Endothelial cell of umbilical vein (primary cell): ENCODE results near the gene TIAM1. TPM values are rescaled to one million over a fixed set of nuclear protein-coding genes. Genes with fewer than 3 reads are reported as not detected.

Experiments
- BruUV-seq: library from RNA; stranded (reverse); fragments of 400-500 nt; replicated peaks from 2 replicates; lab custom pipeline; 2021; lab: Mats Ljungman, UMichigan
- CTCF ChIA-PET: fragments of 300-600, 350-600 bp; sonication (Branson Sonifier 250); formaldehyde crosslinking; loops from one replicate; lab custom pipeline; 2021; ENCODE audit warnings: antibody characterized with exemption, inconsistent platforms; lab: Charles Lee
- POLR2A ChIA-PET: fragments of 300-600, 350-600 bp; sonication (Branson Sonifier 250); formaldehyde crosslinking; loops from one replicate; lab custom pipeline; 2021; ENCODE audit warnings: antibody characterized with exemption, inconsistent platforms; lab: Charles Lee
- DNase-seq: peaks from one replicate; pipeline ENCODE4 v3.0.0-alpha.2; 2011; ENCODE audit warnings: low read depth, low spot score
- FAIRE-seq: peaks from 2 replicates; lab custom pipeline; 2011; peaks lifted over from hg19 to GRCh38; lab: Jason Lieb, UNC
- H2AFZ ChIP-seq: 2 replicates; pipeline ENCODE4 v1.6.0; 2012; ENCODE audit warnings: low read depth, low read length, control low read depth, inconsistent platforms
- H3K27ac ChIP-seq: 2 replicates; pipeline ENCODE4 v1.5.1; 2011; ENCODE audit warnings: low read depth, mild to moderate bottlenecking, control low read depth, low read length, moderate library complexity; ENCODE audit not compliant: insufficient read depth
- H3K27me3 ChIP-seq, 2 experiments: 2 replicates each; pipeline versions ENCODE4 v1.6.0 to v1.6.1; 2011; ENCODE audit warnings: low read length in 2 of 2, mixed read lengths in 1 of 2; ENCODE audit not compliant: control insufficient read depth in 2 of 2, insufficient read depth in 2 of 2
- H3K36me3 ChIP-seq, 2 experiments: 2 replicates in 1 of 2; 3 replicates in 1 of 2; pipeline ENCODE4 v1.5.1; 2011; ENCODE audit warnings: low read length in 2 of 2, mild to moderate bottlenecking in 1 of 2, moderate library complexity in 1 of 2; ENCODE audit not compliant: control insufficient read depth in 2 of 2, insufficient read depth in 2 of 2; ENCODE audit errors: extremely low read depth in 1 of 2
- H3K4me1 ChIP-seq: 3 replicates; pipeline ENCODE4 v1.5.1; 2011; ENCODE audit warnings: mild to moderate bottlenecking, low read length; ENCODE audit not compliant: control insufficient read depth, insufficient read depth; ENCODE audit errors: extremely low read depth
- H3K4me2 ChIP-seq: 2 replicates; pipeline ENCODE4 v1.6.1; 2011; ENCODE audit warnings: low read length, control low read depth, mixed read lengths; ENCODE audit not compliant: insufficient read depth
- H3K4me3 ChIP-seq, 3 experiments: fragments of 200-600 bp in 1 of 3; sonication (generic), shearing (Covaris generic) in 1 of 3; replicated peaks in 1 of 3; 2 replicates each; pipeline ENCODE4 v1.5.1; 2011 to 2016; ENCODE audit warnings: control low read depth in 3 of 3, low read length in 3 of 3, mild to moderate bottlenecking in 2 of 3, inconsistent platforms in 1 of 3, low read depth in 1 of 3, moderate library complexity in 1 of 3; ENCODE audit not compliant: insufficient read depth in 1 of 3
- H3K79me2 ChIP-seq: 2 replicates; pipeline ENCODE4 v1.6.0; 2012; ENCODE audit warnings: low read length, inconsistent platforms; ENCODE audit not compliant: control insufficient read depth, insufficient read depth
- H3K9ac ChIP-seq: replicated peaks from 2 replicates; pipeline ENCODE3; 2011; ENCODE audit warnings: low read length, control low read depth; ENCODE audit not compliant: insufficient read depth; ENCODE audit errors: extremely low read depth
- H3K9me1 ChIP-seq: replicated peaks from 3 replicates; pipeline ENCODE4 v1.6.0; 2011; ENCODE audit warnings: mild to moderate bottlenecking, low read length; ENCODE audit not compliant: control insufficient read depth, insufficient read depth; ENCODE audit errors: extremely low read depth
- H3K9me3 ChIP-seq: replicated peaks from 2 replicates; pipeline ENCODE4 v1.5.1; 2012; ENCODE audit warnings: low read length, inconsistent platforms; ENCODE audit not compliant: control insufficient read depth, insufficient read depth
- H4K20me1 ChIP-seq: replicated peaks from 2 replicates; pipeline ENCODE3; 2011; ENCODE audit warnings: mild to moderate bottlenecking, low read length; ENCODE audit not compliant: control insufficient read depth, insufficient read depth; ENCODE audit errors: extremely low read depth
- CTCF ChIP-seq, 2 donors: IDR thresholded peaks; 1 replicate in 1 of 2; 2 replicates in 1 of 2; pipeline ENCODE4 v1.5.1; 2011; ENCODE audit warnings: low read length in 2 of 2, mild to moderate bottlenecking in 2 of 2, moderate library complexity in 2 of 2, control low read depth in 1 of 2, inconsistent platforms in 1 of 2, low read depth in 1 of 2; ENCODE audit not compliant: insufficient read depth in 1 of 2; ENCODE audit errors: extremely low read depth in 1 of 2
- EZH2 ChIP-seq: IDR thresholded peaks from 2 replicates; pipeline ENCODE4 v1.6.1; 2012; ENCODE audit warnings: borderline replicate concordance, low read depth, mild to moderate bottlenecking, moderate library complexity, low read length, inconsistent platforms; ENCODE audit not compliant: severe bottlenecking
- FOS ChIP-seq: IDR thresholded peaks from 2 replicates; pipeline ENCODE4 v1.6.1; 2011; ENCODE audit warnings: mild to moderate bottlenecking, low read length, moderate library complexity, borderline replicate concordance; ENCODE audit not compliant: insufficient read depth
- GATA2 ChIP-seq: IDR thresholded peaks from 2 replicates; pipeline ENCODE4 v1.7.0; 2011; ENCODE audit warnings: low read depth, mild to moderate bottlenecking, moderate library complexity, mixed read lengths, low read length; ENCODE audit not compliant: insufficient read length, insufficient read depth
- JUN ChIP-seq: IDR thresholded peaks from 2 replicates; pipeline ENCODE4 v1.6.1; 2011; ENCODE audit warnings: borderline replicate concordance, low read depth; ENCODE audit not compliant: insufficient read length, insufficient read depth
- MAX ChIP-seq: IDR thresholded peaks from 2 replicates; pipeline ENCODE4 v1.6.1; 2011; ENCODE audit not compliant: insufficient read depth, insufficient read length
- MYC ChIP-seq: IDR thresholded peaks from one replicate; pipeline ENCODE4 v1.6.1; 2011; ENCODE audit warnings: mild to moderate bottlenecking, low read depth, low read length
- POLR2A ChIP-seq: IDR thresholded peaks from 2 replicates; pipeline ENCODE4 v1.6.1; 2012; ENCODE audit warnings: low read depth, mild to moderate bottlenecking, control low read depth, low read length
- POLR2AphosphoS5 ChIP-seq: IDR thresholded peaks from 2 replicates; pipeline ENCODE4 v1.6.1; 2012; ENCODE audit warnings: low read depth, mild to moderate bottlenecking, control low read depth, low read length, moderate library complexity; ENCODE audit not compliant: insufficient read depth
- dilution Hi-C: fragments of 300-500 bp; cut with MboI; formaldehyde crosslinking; loops from one replicate; pipeline ENCODE4 v1.15.0; 2019; ENCODE audit warnings: low sequenced_read_pairs; ENCODE audit not compliant: extremely low pct_ligation_motif_present
- intact Hi-C: fragments of 100-400 bp; cut with micrococcal nuclease; formaldehyde crosslinking; loops from one replicate; pipeline ENCODE4 v1.10.0; 2022
- polyA plus RNA-seq, 4 experiments: library from polyadenylated mRNA; depleted of rRNA in 3 of 4; stranded (reverse) in 3 of 4; unstranded in 1 of 4; fragments of >200 nt; gene quantifications; 2 replicates each; pipeline versions ENCODE4 v1.2.1 to v1.2.3, GENCODE V29; 2011 to 2012; ENCODE audit warnings: missing spikeins in 1 of 4
- total RNA-seq: library from RNA; stranded (reverse); gene quantifications from 2 replicates; pipeline ENCODE4 v1.2.3, GENCODE V29; 2021

TIAM1 gene
- total and polyA plus RNA-seq, 2 donors (not counting 3 experiments of a cell fraction or from before 2014, with no cell fraction given), result 0.21 to 0.86 TPM

GRCh38 chr21:31299291-31300147 is 44.5 kb downstream of the TIAM1 start:
- DNase-seq (no peak), FAIRE-seq (no peak)
- TF ChIP-seq CTCF (IDR thresholded peaks at IDR 0.05; ENCODE audit: extremely low read depth in 1 of 2, insufficient read depth in 1 of 2, low read depth in 1 of 2, low read length in 2 of 2), result no peak
- no peak overlapping the region for H2AFZ ChIP-seq
- CTCF ChIA-PET, result no interaction called here
- H3K9me1 ChIP-seq, result no peaks in the 10 kb centered on the region
- H4K20me1 ChIP-seq, result no peaks in the 10 kb centered on the region
- no peaks in the 10 kb centered on the region for H3K36me3 ChIP-seq
- dilution Hi-C loops (no loop called here), intact Hi-C loops (no loop called here)
- H3K4me3 ChIP-seq, result no peak overlapping the region
- H3K27me3 ChIP-seq, result no peaks in the 10 kb centered on the region
- no TSS peak for BruUV-seq
- no peak overlapping the region for H3K9ac ChIP-seq
- H3K4me2 ChIP-seq, result no peak overlapping the region
- no peaks in the 10 kb centered on the region for H3K4me1 ChIP-seq
- H3K27ac ChIP-seq, result no peak overlapping the region
- POLR2A ChIA-PET, result no interaction called here
- H3K79me2 ChIP-seq, result no peaks in the 10 kb centered on the region
- H3K9me3 ChIP-seq, result no peaks in the 10 kb centered on the region

- CTCF ChIA-PET, result no interaction called here
Observed at GRCh38 chr21:31298618-31299269, 45.3 kb downstream of the TIAM1 start.

More at GRCh38 chr21:31298618-31299269, 45.3 kb downstream of the TIAM1 start:
- H2AFZ ChIP-seq, result no peak overlapping the region
- no peaks in the 10 kb centered on the region for H3K36me3 ChIP-seq
- H3K9me1 ChIP-seq, result no peaks in the 10 kb centered on the region
- FAIRE-seq (no peak), DNase-seq (no peak)
- no peaks in the 10 kb centered on the region for H4K20me1 ChIP-seq
- H3K9ac ChIP-seq, result no peak overlapping the region
- intact Hi-C loops (no loop called here), dilution Hi-C loops (no loop called here)
- no peaks in the 10 kb centered on the region for H3K4me1 ChIP-seq
- H3K79me2 ChIP-seq, result no peaks in the 10 kb centered on the region
- POLR2A ChIA-PET, result no interaction called here
- no peak overlapping the region for H3K4me3 ChIP-seq
- TF ChIP-seq FOS, result no peak
- TF ChIP-seq MAX, result no peak
- TF ChIP-seq POLR2A, result no peak
- TF ChIP-seq CTCF (IDR thresholded peaks at IDR 0.05; ENCODE audit: extremely low read depth in 1 of 2, insufficient read depth in 1 of 2, low read depth in 1 of 2, low read length in 2 of 2), result no peak
- TF ChIP-seq GATA2, result no peak
- no peak for TF ChIP-seq EZH2
- TF ChIP-seq POLR2AphosphoS5, result no peak
- TF ChIP-seq MYC, result no peak
- no peak for TF ChIP-seq JUN
- BruUV-seq, result no TSS peak
- no peak overlapping the region for H3K4me2 ChIP-seq
- no peaks in the 10 kb centered on the region for H3K27me3 ChIP-seq
- H3K27ac ChIP-seq, result no peak overlapping the region
- no peaks in the 10 kb centered on the region for H3K9me3 ChIP-seq
